ACHN (cell line): ENCODE results near the gene FNDC11.
"Not testable (repeated sequence)": the region's sequence is repeated elsewhere in the genome, so short reads cannot be mapped to it uniquely, and the experiment has no call there.

Experiments used
- DNase-seq: peaks from one replicate; pipeline ENCODE4 v3.0.0-alpha.2; 2015
- in situ Hi-C: cut with HindIII; loops from 2 replicates; pipeline ENCODE4 v1.10.0; 2017; ENCODE audit warnings: low sequenced_read_pairs, low pct_ligation_motif_present, low pct_unique_long_range_greater_than_20kb

Gene FNDC11, protein sequence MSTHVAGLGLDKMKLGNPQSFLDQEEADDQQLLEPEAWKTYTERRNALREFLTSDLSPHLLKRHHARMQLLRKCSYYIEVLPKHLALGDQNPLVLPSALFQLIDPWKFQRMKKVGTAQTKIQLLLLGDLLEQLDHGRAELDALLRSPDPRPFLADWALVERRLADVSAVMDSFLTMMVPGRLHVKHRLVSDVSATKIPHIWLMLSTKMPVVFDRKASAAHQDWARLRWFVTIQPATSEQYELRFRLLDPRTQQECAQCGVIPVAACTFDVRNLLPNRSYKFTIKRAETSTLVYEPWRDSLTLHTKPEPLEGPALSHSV

GRCh38 chr20:63553933-63554290 lies at the start of gene FNDC11:
Gene FNDC11, plus strand, starts transcription at chr20:63554159. Its CDS starts 1,505 bp downstream, at chr20:63555664.
- in situ Hi-C loops, result no loop called here
- peak; percentile 58 for DNase-seq

DNA sequence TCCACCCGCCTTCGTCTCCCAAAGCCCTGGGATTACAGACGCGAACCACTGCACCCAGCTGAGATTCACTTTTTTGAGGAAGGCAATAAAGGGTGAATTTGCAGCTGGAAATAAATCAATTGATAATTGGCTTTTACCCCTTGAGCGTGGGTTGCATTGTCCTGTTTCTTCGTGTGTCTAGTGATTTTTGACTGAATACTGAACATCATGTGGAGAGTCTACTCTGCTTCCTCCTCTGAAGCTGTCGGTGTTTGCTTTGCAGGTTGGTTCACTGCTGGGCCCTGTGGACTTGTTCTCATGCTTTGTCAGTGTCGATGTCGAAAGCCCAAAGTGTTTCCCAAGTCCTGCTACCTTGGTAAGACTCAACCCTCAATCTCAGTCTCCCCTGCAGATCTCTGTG lies 49.3 kb upstream of the FNDC11 start:
- DNase-seq, result no peak
- in situ Hi-C loops, result no loop called here

GRCh38 chr20:63505281-63505680 lies 48.7 kb upstream of the FNDC11 start:
- no peak for DNase-seq
- in situ Hi-C loops, result no loop called here

DNA sequence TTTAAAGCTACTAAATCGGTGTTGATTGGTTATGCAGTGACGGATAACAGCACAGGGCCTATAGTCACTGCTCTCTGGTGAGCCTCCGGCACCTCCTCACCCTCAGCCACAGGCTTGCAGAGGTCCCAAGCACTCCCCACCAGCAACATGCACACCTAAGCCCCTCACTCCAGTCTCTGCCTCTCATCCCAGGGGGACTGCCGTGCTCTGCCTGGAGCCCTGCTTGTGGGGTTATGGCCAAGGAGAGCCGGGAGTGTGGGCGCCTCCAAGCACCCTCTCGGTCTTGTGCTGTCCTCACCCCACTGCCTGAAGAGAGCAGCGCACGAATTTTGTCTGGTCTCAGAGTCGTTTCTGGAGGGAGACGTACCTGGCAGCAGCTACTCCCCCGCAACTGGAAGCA lies 48.2 kb upstream of the FNDC11 start:
- no peak for DNase-seq
- in situ Hi-C loops, result no loop called here

GRCh38 chr20:63507083-63507743 lies 46.7 kb upstream of the FNDC11 start:
- in situ Hi-C loops, result no loop called here

GRCh38 chr20:63508072-63508768 lies 45.7 kb upstream of the FNDC11 start:
- DNase-seq, result no peak
- in situ Hi-C loops, result no loop called here

More at GRCh38 chr20:63507083-63507743, 46.7 kb upstream of the FNDC11 start:
- DNase-seq, result no peak

DNA sequence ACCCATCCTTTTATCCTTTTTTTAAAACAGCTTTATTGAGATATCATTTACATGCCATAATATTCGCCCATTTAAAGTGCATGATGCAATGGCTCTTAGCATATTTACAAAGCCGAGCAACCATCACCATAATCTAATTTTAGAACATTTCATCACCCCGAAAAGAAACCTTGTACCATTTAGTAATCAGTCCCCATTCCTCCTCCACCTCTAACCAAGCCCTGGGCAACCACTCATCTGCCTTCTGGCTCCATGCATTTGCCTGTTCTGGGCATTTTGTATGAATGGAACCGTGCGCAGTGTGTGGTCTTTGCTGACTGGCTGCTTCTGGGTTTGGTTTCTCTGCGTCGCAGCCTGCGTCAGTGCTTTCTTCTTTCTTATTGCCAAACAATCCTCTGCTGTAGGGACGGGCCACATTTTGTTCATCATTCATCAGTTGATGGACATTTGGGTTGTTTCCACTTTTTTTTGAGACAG lies 44.8 kb upstream of the FNDC11 start:
- in situ Hi-C loops, result no loop called here

DNA sequence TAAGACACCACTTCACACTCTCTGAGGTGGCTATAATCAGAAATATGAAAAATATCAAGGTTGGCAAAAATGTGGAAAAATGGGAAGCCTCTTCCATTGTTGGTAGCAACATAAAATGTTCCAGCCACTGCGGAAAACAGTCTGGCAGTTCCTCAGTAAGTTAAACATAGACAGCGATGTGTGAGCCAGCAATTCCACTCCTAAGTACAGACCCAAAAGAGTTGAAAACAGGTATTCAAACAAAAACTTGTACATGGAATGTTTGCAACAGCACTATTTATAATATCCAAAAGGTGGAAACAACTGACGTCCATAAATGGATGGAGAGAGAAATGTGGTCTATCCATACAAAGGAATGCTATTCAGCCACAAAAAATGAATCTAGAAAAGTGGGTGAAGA lies 40.8 kb upstream of the FNDC11 start:
- DNase-seq, result no peak
- in situ Hi-C loops, result no loop called here

More for the DNA sequence above, 44.8 kb upstream of the FNDC11 start:
- no peak for DNase-seq

DNA sequence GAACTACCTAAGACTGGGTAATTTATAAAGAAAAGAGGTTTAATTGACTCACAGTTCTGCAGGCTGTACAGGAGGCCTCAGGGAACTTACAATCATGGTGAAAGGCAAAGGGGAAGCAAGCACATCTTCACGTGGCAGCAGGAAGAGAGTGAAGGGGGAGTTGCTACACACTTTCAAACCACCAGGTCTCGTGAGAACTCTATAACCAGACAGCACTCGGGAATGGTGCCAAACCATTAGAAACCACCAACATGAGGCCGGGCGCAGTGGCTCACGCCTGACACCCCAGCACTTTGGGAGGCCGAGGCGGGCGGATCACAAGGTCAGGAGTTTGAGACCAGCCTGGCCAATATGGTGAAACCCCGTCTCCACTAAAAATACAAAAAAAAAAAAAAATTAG lies 39.4 kb upstream of the FNDC11 start:
- in situ Hi-C loops, DNase-seq: not testable (repeated sequence)

DNA sequence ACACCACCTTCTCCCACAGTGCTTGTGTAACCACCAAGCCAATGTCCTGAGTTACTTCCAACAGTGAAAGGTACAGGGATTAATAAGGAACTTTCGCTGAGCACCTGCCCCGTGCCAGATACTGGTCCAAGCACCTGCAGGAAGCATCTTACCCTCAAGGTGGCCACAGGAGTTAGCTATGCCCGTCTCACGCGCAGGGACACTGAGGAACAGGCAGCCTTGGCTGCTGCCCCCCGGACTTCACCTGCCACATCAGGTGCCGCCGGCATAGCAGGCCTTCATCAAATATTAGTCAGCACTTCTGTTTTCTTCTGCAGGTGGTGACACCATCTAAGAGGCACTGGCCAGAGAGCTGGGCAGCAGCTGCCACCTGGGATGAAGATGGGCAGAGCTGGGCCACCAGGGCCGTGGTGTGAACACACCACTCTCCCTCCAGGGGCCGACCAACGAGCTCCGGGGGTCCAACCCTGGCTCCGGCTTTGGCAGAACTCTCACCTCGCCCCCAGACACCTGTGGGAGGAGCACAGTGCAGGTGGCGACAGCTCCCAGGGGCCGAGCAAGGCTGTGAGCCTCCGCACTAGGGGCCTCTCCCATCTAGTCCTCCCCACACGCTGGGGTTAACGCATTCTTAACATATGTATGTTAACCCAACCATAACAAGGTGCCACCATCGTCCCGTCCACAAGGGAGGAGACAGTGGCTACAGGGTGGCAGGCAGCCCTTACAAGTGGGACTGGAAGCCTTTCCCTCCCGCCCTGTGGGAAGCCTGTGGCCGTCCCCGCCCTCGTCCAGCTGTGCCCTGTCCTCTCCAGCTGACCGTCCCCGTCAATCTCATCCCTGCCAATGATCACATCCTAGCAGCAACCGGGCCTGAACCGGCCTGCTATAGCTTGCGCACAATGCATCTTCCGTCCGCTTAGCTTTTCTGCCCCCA lies 36.3 kb upstream of the FNDC11 start:
- in situ Hi-C loops, result no loop called here
- DNase-seq, result no peak

DNA sequence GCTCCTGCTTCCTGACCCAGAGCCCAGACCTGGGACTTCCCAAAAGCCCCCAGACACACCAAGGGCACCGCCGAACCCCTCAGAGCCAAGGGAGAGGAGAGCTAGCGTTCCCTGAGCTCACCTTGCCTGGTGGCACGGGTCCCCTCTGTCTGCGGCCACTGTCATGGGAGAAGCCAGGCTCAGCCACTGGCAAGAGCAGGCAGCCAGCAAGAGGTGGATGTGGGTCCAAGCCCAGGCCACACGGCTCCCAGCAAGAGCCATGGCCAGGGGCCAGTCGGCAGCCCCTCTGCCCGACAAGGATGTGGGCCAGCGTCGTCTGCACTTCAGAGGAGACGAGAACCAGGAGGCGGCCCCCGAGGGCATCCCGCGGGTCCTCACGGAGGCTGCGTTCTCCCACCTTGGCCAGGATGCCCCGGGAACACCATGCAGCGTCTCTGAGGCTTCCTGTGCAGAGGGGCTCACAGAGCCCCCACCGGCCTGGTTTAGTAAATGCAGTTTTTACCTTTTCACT lies 35.6 kb upstream of the FNDC11 start:
- no peak for DNase-seq
- in situ Hi-C loops, result no loop called here

GRCh38 chr20:63518946-63519667 lies 34.9 kb upstream of the FNDC11 start:
- DNase-seq, result no peak
- in situ Hi-C loops, result no loop called here

GRCh38 chr20:63519668-63520503 lies 34.1 kb upstream of the FNDC11 start:
- peak; percentile 58 for DNase-seq
- in situ Hi-C loops, result no loop called here

- in situ Hi-C loops, result no loop called here
- peak; percentile 69 for DNase-seq
These were observed 33.4 kb upstream of the FNDC11 start, which contains the start of gene PPDPF for GRCh38 chr20:63520504-63520933. Gene PPDPF, plus strand, starts transcription at chr20:63520765. Its CDS starts 544 bp downstream, at chr20:63521309.

- in situ Hi-C loops, result no loop called here
These were observed 32.9 kb upstream of the FNDC11 start for GRCh38 chr20:63520934-63521601.

DNA sequence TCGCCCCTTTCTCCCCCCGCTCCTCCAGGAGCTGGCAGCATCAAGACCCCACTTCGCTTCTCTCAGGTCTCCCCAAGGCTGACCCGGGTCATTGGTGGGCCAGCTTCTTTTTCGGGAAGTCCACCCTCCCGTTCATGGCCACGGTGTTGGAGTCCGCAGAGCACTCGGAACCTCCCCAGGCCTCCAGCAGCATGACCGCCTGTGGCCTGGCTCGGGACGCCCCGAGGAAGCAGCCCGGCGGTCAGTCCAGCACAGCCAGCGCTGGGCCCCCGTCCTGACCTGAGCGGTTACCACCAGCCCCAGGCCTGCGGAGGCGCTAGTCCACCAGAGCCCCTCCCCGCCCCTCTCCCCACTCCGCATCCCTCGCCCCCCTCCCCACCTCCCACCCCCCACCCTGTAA lies 32.4 kb upstream of the FNDC11 start:
- no peak for DNase-seq
- in situ Hi-C loops, result no loop called here

More at GRCh38 chr20:63520934-63521601, 32.9 kb upstream of the FNDC11 start:
- peak; percentile 37 for DNase-seq
